Karpas-422 (cell line): ENCODE measurements around the gene ZC3H12A. TPM values are rescaled to one million over a fixed set of nuclear protein-coding genes. Genes with fewer than 3 reads are reported as not detected.

Experiments used
- DNase-seq: peaks from one replicate; pipeline ENCODE4 v3.0.0-alpha.2; 2015
- H2AFZ ChIP-seq: fragments of 200-600 bp; sonication (generic); 2 replicates; pipeline ENCODE4 v1.6.1; 2014; ENCODE audit warnings: antibody characterized with exemption, low read length, mixed read lengths
- H3K27ac ChIP-seq: fragments of 200-600 bp; sonication (generic); 2 replicates; pipeline ENCODE4 v1.5.1; 2014; ENCODE audit warnings: mild to moderate bottlenecking, low read length, moderate library complexity
- H3K27me3 ChIP-seq: fragments of 200-600 bp; sonication (generic); 2 replicates; pipeline ENCODE4 v1.6.1; 2014; ENCODE audit warnings: low read length, mixed read lengths
- H3K36me3 ChIP-seq: fragments of 200-600 bp; sonication (generic); 2 replicates; pipeline ENCODE4 v1.6.1; 2014; ENCODE audit warnings: low read length, mixed read lengths; ENCODE audit not compliant: insufficient read depth
- H3K4me1 ChIP-seq: fragments of 200-600 bp; sonication (generic); 2 replicates; pipeline ENCODE4 v1.6.1; 2014; ENCODE audit warnings: mild to moderate bottlenecking, low read length, mixed read lengths
- H3K4me2 ChIP-seq: fragments of 200-600 bp; sonication (generic); 2 replicates; pipeline ENCODE4 v1.6.1; 2014; ENCODE audit warnings: low read length, low read depth, mild to moderate bottlenecking; ENCODE audit not compliant: poor library complexity, severe bottlenecking
- H3K4me3 ChIP-seq: fragments of 200-600 bp; sonication (generic); 2 replicates; pipeline ENCODE4 v1.5.1; 2014; ENCODE audit warnings: mild to moderate bottlenecking, antibody characterized with exemption, low read length, mixed read lengths
- H3K79me2 ChIP-seq: fragments of 200-600 bp; sonication (generic); 2 replicates; pipeline ENCODE4 v1.6.1; 2014; ENCODE audit warnings: mild to moderate bottlenecking, low read length, mixed read lengths
- H3K9ac ChIP-seq: fragments of 200-600 bp; sonication (generic); 2 replicates; pipeline ENCODE4 v1.6.0; 2014; ENCODE audit warnings: low read length
- H3K9me2 ChIP-seq: fragments of 200-600 bp; sonication (generic), shearing (Covaris generic); replicated peaks from 2 replicates; pipeline ENCODE4 v1.6.0; 2014; ENCODE audit warnings: mild to moderate bottlenecking, low read length, moderate library complexity; ENCODE audit not compliant: insufficient read depth
- H3K9me3 ChIP-seq: fragments of 300-700, 200-600 bp; sonication (generic); 2 replicates; pipeline ENCODE4 v1.6.1; 2014; ENCODE audit warnings: low read length, mixed read lengths
- H4K20me1 ChIP-seq: fragments of 200-600 bp; sonication (generic); 2 replicates; pipeline ENCODE4 v1.6.1; 2014; ENCODE audit warnings: mild to moderate bottlenecking, antibody characterized with exemption, low read length, low read depth; ENCODE audit not compliant: insufficient read depth
- total RNA-seq: library from RNA; depleted of rRNA; stranded (reverse); fragments of >200 nt; shearing (Covaris generic); gene quantifications from 2 replicates; pipeline ENCODE4 v1.2.3, GENCODE V29; 2014; ENCODE audit warnings: low replicate concordance

Gene ZC3H12A
- total RNA-seq, 1 experiment from 2014 or later, result 3.8 TPM

- no peak for DNase-seq
- no peaks in the 10 kb centered on the region for H4K20me1 ChIP-seq
- H3K4me3 ChIP-seq, result no peak overlapping the region
- no peak overlapping the region for H3K27ac ChIP-seq
- no peaks in the 10 kb centered on the region for H3K27me3 ChIP-seq
- no peaks in the 10 kb centered on the region for H3K79me2 ChIP-seq
- no peak overlapping the region for H2AFZ ChIP-seq
- H3K9ac ChIP-seq, result no peak overlapping the region
- no peak overlapping the region for H3K4me2 ChIP-seq
- no peaks in the 10 kb centered on the region for H3K36me3 ChIP-seq
- H3K4me1 ChIP-seq, result no peaks in the 10 kb centered on the region
- no peaks in the 10 kb centered on the region for H3K9me2 ChIP-seq
- H3K9me3 ChIP-seq, result no peaks in the 10 kb centered on the region
Measured at GRCh38 chr1:37461698-37462436, 12.5 kb upstream of the ZC3H12A start.

GRCh38 chr1:37464443-37464842 is 9.9 kb upstream of the ZC3H12A start:
- no peaks in the 10 kb centered on the region for H3K27me3 ChIP-seq
- no peak overlapping the region for H3K4me2 ChIP-seq
- H3K9me2 ChIP-seq, result no peaks in the 10 kb centered on the region
- H3K27ac ChIP-seq, result no peak overlapping the region
- H3K9ac ChIP-seq, result no peak overlapping the region
- no peak for DNase-seq
- no peaks in the 10 kb centered on the region for H3K9me3 ChIP-seq
- H4K20me1 ChIP-seq, result no peaks in the 10 kb centered on the region
- no peaks in the 10 kb centered on the region for H3K4me1 ChIP-seq
- no peak overlapping the region for H3K4me3 ChIP-seq
- H3K36me3 ChIP-seq, result no peaks in the 10 kb centered on the region
- no peak overlapping the region for H2AFZ ChIP-seq
- no peaks in the 10 kb centered on the region for H3K79me2 ChIP-seq

GRCh38 chr1:37465593-37466517 is 8.5 kb upstream of the ZC3H12A start:
- Histone ChIP-seq H3K36me3 (no peaks in the 10 kb centered on the region), H3K79me2 (no peaks in the 10 kb centered on the region), H3K4me1 (no peaks in the 10 kb centered on the region), H3K9me2 (no peaks in the 10 kb centered on the region), H4K20me1 (no peaks in the 10 kb centered on the region), H3K9me3 (no peaks in the 10 kb centered on the region), H2AFZ (no peak overlapping the region), H3K9ac (no peak overlapping the region), H3K27ac (no peak overlapping the region), H3K27me3 (no peaks in the 10 kb centered on the region), H3K4me3 (no peak overlapping the region), H3K4me2 (no peak overlapping the region)
- DNase-seq, result no peak

GRCh38 chr1:37468037-37468436 is 6.3 kb upstream of the ZC3H12A start:
- H3K27ac ChIP-seq, result no peak overlapping the region
- H3K27me3 ChIP-seq, result no peaks in the 10 kb centered on the region
- H2AFZ ChIP-seq, result no peak overlapping the region
- DNase-seq, result no peak
- no peak overlapping the region for H3K4me2 ChIP-seq
- H3K9me3 ChIP-seq, result no peaks in the 10 kb centered on the region
- H3K79me2 ChIP-seq, result no peaks in the 10 kb centered on the region
- no peaks in the 10 kb centered on the region for H4K20me1 ChIP-seq
- H3K36me3 ChIP-seq, result no peaks in the 10 kb centered on the region
- H3K4me1 ChIP-seq, result no peaks in the 10 kb centered on the region
- no peaks in the 10 kb centered on the region for H3K9me2 ChIP-seq
- no peak overlapping the region for H3K9ac ChIP-seq
- H3K4me3 ChIP-seq, result no peak overlapping the region

- Histone ChIP-seq H3K9me3 (no peaks in the 10 kb centered on the region), H3K4me2 (no peak overlapping the region), H3K9me2 (no peaks in the 10 kb centered on the region), H3K27ac (no peak overlapping the region), H3K79me2 (no peaks in the 10 kb centered on the region), H3K4me1 (peaks cover 9% of the 10 kb centered on the region), H2AFZ (no peak overlapping the region), H3K4me3 (no peak overlapping the region), H3K9ac (no peak overlapping the region), H4K20me1 (no peaks in the 10 kb centered on the region), H3K36me3 (no peaks in the 10 kb centered on the region), H3K27me3 (no peaks in the 10 kb centered on the region)
- no peak for DNase-seq
Measured at GRCh38 chr1:37469386-37469785, 5.0 kb upstream of the ZC3H12A start.

GRCh38 chr1:37471345-37472231 is 2.8 kb upstream of the ZC3H12A start:
- no peak overlapping the region for H3K27ac ChIP-seq
- H3K9me2 ChIP-seq, result no peaks in the 10 kb centered on the region
- no peak for DNase-seq
- H3K9ac ChIP-seq, result no peak overlapping the region
- H3K4me1 ChIP-seq, result peaks cover 26% of the 10 kb centered on the region
- H3K27me3 ChIP-seq, result no peaks in the 10 kb centered on the region
- no peak overlapping the region for H3K4me3 ChIP-seq
- no peak overlapping the region for H2AFZ ChIP-seq
- peaks cover 4% of the 10 kb centered on the region; the same call in 1 of the 2 replicates for H3K79me2 ChIP-seq
- no peaks in the 10 kb centered on the region for H3K9me3 ChIP-seq
- H3K36me3 ChIP-seq, result 0 out of 2 replicates have a peak, but pooled peaks cover 2% of the 10 kb centered on the region
- H3K4me2 ChIP-seq, result no peak overlapping the region
- H4K20me1 ChIP-seq, result peaks cover 2% of the 10 kb centered on the region; the same call in 1 of the 2 replicates

DNA sequence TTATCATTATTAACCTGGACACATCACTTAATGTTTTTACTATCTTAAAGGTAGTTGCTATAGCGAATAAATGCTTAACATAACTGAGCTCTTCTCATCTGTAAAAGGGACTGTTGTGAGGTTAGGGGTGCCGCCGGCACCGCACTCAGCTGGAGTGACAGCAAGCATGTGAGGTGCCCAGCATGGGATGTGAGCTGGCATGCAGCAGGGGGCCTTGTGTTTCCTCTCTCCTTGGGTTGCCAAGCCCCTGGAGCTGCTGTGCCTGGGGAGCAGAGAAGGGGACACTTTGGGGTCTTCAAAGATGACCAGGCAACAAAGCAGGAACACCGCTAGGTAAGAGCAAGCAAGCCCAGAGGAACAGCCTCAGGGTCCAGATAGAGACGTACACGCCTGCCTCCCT is 2.1 kb upstream of the ZC3H12A start:
- no peak for DNase-seq
- Histone ChIP-seq H3K4me1 (peaks cover 33% of the 10 kb centered on the region), H4K20me1 (peaks cover 5% of the 10 kb centered on the region; the same call in 1 of the 2 replicates), H3K4me2 (no peak overlapping the region), H3K27ac (no peak overlapping the region), H3K4me3 (no peak overlapping the region), H3K79me2 (peaks cover 9% of the 10 kb centered on the region; the same call in 1 of the 2 replicates), H2AFZ (no peak overlapping the region), H3K36me3 (0 out of 2 replicates have a peak, but pooled peaks cover 2% of the 10 kb centered on the region), H3K9me3 (no peaks in the 10 kb centered on the region), H3K9ac (no peak overlapping the region), H3K27me3 (no peaks in the 10 kb centered on the region), H3K9me2 (no peaks in the 10 kb centered on the region)
